Fibroblast of pulmonary artery (primary cell): ENCODE measurements around the gene ANKLE1.
A peak's percentile ranks its signal among the peaks of the same experiment; 100 is the strongest.

Experiments used
- DNase-seq: peaks from one replicate; pipeline ENCODE4 v3.0.0-alpha.2; 2010; ENCODE audit warnings: low read depth
- H3K4me3 ChIP-seq: replicated peaks from 2 replicates; pipeline ENCODE4 v1.5.1; 2011; ENCODE audit warnings: low read depth, mild to moderate bottlenecking, control low read depth, low read length, moderate library complexity
- CTCF ChIP-seq: IDR thresholded peaks from 2 replicates; pipeline ENCODE4 v1.5.1; 2011; ENCODE audit warnings: mild to moderate bottlenecking, control low read depth, low read length, inconsistent platforms; ENCODE audit errors: missing control alignments

The ANKLE1 gene, protein sequence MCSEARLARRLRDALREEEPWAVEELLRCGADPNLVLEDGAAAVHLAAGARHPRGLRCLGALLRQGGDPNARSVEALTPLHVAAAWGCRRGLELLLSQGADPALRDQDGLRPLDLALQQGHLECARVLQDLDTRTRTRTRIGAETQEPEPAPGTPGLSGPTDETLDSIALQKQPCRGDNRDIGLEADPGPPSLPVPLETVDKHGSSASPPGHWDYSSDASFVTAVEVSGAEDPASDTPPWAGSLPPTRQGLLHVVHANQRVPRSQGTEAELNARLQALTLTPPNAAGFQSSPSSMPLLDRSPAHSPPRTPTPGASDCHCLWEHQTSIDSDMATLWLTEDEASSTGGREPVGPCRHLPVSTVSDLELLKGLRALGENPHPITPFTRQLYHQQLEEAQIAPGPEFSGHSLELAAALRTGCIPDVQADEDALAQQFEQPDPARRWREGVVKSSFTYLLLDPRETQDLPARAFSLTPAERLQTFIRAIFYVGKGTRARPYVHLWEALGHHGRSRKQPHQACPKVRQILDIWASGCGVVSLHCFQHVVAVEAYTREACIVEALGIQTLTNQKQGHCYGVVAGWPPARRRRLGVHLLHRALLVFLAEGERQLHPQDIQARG

DNA sequence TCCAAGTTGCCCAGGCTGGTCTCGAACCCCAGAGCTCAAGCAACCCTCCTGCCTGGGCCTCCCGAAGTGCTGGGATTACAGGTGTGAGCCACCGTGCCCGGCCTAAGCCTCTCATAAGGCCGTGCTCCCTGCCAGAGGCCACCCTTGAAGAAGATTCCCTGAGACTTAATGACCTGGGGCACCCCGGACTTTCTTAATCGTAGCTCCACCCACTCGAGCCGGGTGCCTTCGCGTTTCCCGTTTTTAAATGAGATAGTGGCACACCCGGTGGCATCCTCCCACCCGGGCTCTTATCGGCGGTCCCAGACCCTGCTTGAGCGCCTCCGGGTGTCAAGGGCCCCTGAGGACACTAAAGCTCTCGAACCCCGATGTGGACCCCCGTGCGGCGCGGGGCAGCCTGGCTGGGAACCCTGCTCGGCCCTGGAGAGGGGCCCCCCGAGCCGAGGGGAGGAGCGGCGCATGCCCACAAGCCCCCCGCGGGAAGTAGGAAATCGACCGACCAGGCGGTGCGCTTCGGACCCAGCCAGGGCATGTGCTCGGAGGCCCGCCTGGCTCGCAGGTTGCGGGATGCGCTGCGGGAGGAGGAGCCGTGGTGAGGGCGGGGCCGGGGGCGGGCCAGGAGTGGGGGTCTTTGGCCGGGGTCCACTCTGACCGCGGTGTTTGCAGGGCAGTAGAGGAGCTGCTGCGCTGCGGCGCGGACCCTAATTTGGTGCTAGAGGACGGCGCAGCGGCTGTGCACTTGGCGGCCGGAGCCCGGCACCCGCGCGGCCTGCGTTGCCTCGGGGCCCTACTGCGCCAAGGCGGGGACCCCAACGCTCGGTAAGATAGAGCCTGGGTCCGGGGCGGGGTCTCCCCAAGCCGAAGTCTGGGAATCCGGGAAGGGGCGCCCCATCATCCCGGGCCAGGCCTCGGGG, at the start of gene ANKLE1:
Gene ANKLE1 (plus strand): TSS at position 511 of the 914 bp plus-strand sequence. CDS start 20 bp downstream, at position 531.
- TF ChIP-seq CTCF = no peak
- H3K4me3 ChIP-seq = peak within 1 kb of the TSS; percentile 42
- peak; percentile 22 for DNase-seq

- no peak for TF ChIP-seq CTCF
- no peak for DNase-seq
- H3K4me3 ChIP-seq = no peak overlapping the region
Measured at GRCh38 chr19:17232258-17232657, 49.4 kb upstream of the ANKLE1 start.

DNA sequence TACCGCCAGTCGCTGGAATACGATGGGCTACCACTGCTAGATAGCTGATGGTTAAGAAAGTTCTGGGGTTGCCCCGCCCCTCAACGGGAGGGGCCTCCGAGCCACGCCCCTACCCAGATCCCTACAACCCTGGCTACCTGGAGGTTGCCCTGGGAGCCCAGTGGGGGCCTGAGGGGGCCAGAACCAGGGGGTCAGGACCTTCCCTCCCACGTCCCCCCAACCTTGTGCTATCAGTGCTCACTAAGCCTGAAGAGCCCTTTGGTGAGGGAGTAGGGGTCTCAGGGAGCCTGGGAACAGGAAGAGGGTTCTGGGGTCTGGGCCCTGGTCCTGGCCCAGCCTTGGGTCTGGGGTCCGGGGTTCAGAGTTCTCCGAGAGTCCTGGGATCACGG, 46.8 kb upstream of the ANKLE1 start:
- DNase-seq = peak; percentile 45
- peak overlapping the region; percentile 57 for H3K4me3 ChIP-seq
- no peak for TF ChIP-seq CTCF

GRCh38 chr19:17235300-17235970, 46.3 kb upstream of the ANKLE1 start:
- H3K4me3 ChIP-seq = peak overlapping the region; percentile 57
- peak; percentile 26 for TF ChIP-seq CTCF
- DNase-seq = peak; percentile 76

- peak overlapping the region; percentile 57 for H3K4me3 ChIP-seq
- peak; percentile 33 for DNase-seq
- no peak for TF ChIP-seq CTCF
Measured at GRCh38 chr19:17235971-17236777, 45.5 kb upstream of the ANKLE1 start.
